Pancreas (tissue), 10 donors: ENCODE data around the gene FMNL1. TPM values are rescaled to one million over a fixed set of nuclear protein-coding genes. Genes with fewer than 3 reads are reported as not detected.

ENCODE experiments used
- ATAC-seq, 4 donors: fragments of 200-7000 bp; cut with Tn5 transposase; one replicate each; pipeline versions ENCODE4 v1.8.0 to v1.9.1; 2020; ENCODE audit warnings: mild to moderate bottlenecking in 4 of 4, moderate library complexity in 4 of 4
- DNase-seq, 6 donors: peaks; one replicate each; pipeline ENCODE4 v3.0.0-alpha.2; 2020
- FAIRE-seq: peaks from 2 replicates; lab custom pipeline; 2012; peaks lifted over from hg19 to GRCh38; lab: Jason Lieb, UNC
- H3K27ac ChIP-seq, 4 donors: fragments of 200-600 bp; sonication (generic); 1 replicate in 3 of 4; 2 replicates in 1 of 4; pipeline versions ENCODE4 v1.5.0 to v1.8.0; 2020
- H3K27me3 ChIP-seq, 4 donors: fragments of 200-600 bp; one replicate each; pipeline ENCODE4 v1.8.0; 2021
- H3K36me3 ChIP-seq, 3 donors: fragments of 200-600 bp; sonication (generic) in 1 of 3; one replicate each; pipeline versions ENCODE4 v1.5.0 to v1.8.0; 2020 to 2021
- H3K4me1 ChIP-seq, 3 donors: fragments of 200-600 bp; one replicate each; pipeline ENCODE4 v1.8.0; 2021
- H3K4me3 ChIP-seq, 4 donors: fragments of 200-600 bp; sonication (generic) in 2 of 4; one replicate each; pipeline versions ENCODE4 v1.5.0 to v1.8.0; 2020 to 2021
- H3K9me3 ChIP-seq, 4 donors: fragments of 200-600 bp; one replicate each; pipeline ENCODE4 v1.8.0; 2021
- WGBS, 2 donors: extraction: QIAGEN DNeasy Blood & Tissue Kit; methylation state at CpG; one replicate each; pipeline ENCODE4 v1.1.7; 2013; 5-methylcytosine and 5-hydroxymethylcytosine counted together
- intact Hi-C, 3 donors: fragments of 100-400 bp; cut with DNase I; formaldehyde crosslinking; loops; one replicate each; pipeline versions ENCODE4 v1.11.1 to v1.14.2; 2022
- polyA plus RNA-seq, 2 donors: library from polyadenylated mRNA; stranded (reverse); fragments of 200-250 nt; gene quantifications; one replicate each; pipeline ENCODE4 v1.2.3, GENCODE V29; 2013
- total RNA-seq, 6 donors: library from RNA; stranded (reverse); fragmentation: NEBNext Ultra II Directional in 4 of 6; extraction: Animal tissue kit (Norgen Biotek cat#: 25700) in 4 of 6; gene quantifications; one replicate each; pipeline versions ENCODE4 v1.2.1 to v1.2.4, GENCODE V29; 2021 to 2023
- TF ChIP-seq, protein P1 (sequence below), 4 donors: fragments of 200-600 bp; sonication (generic) in 3 of 4; IDR thresholded peaks; one replicate each; pipeline versions ENCODE4 v1.5.0 to v1.8.0; 2021; ENCODE audit warnings: antibody characterized with exemption in 4 of 4
- donor health status: healthy with polysubstance abuse.
- donor health status: DM: no; HTN: no; CAD: no; lungs with moderate emphysema.
- donor health status: DM: no; HTN: no; CAD: no.
- donor health status: control.
- donor health status: control.
- donor health status: Bipolar disorder and iron deficiency.
- donor health status: DM: yes; HTN: yes; CAD: no.
- donor health status: DM: no; HTN: no; CAD: no.
- donor health status: DM: no; HTN: no; CAD: no.
- donor health status: DM: yes; HTN: yes; CAD: no.

The FMNL1 gene
- total and polyA plus RNA-seq, 8 donors: 1.9 to 22.1 (median 5.4) TPM

DNA sequence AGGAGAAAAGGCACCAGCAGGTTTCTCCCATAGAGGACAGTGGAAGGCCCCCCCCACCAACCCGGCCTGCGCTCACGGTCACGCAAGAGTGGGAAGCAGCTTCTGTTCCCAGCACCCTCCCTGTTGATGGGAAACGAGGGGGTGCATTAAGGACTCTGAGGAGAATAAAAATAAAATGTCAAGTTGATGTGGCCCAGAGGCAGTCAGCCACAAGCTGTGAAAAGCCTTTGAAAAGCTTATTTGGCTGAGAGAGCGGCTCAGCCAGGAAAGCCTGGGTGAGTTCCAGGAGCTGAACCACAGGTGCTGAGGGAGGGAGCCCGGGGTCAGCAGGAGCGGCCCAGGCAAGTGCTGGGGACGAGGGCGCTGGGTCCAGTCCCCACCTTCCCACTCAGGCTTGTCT is 67.1 kb downstream of the FMNL1 start:
- peak in 3 of 4 donors; percentile 51 to 61 (median 56) for ATAC-seq
- no peak for FAIRE-seq
- H3K9me3 ChIP-seq: no peaks in the 10 kb centered on the region
- TF ChIP-seq, protein P1, sequence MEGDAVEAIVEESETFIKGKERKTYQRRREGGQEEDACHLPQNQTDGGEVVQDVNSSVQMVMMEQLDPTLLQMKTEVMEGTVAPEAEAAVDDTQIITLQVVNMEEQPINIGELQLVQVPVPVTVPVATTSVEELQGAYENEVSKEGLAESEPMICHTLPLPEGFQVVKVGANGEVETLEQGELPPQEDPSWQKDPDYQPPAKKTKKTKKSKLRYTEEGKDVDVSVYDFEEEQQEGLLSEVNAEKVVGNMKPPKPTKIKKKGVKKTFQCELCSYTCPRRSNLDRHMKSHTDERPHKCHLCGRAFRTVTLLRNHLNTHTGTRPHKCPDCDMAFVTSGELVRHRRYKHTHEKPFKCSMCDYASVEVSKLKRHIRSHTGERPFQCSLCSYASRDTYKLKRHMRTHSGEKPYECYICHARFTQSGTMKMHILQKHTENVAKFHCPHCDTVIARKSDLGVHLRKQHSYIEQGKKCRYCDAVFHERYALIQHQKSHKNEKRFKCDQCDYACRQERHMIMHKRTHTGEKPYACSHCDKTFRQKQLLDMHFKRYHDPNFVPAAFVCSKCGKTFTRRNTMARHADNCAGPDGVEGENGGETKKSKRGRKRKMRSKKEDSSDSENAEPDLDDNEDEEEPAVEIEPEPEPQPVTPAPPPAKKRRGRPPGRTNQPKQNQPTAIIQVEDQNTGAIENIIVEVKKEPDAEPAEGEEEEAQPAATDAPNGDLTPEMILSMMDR (IDR thresholded peaks at IDR 0.05): no peak
- H3K4me1 ChIP-seq: peaks cover 56 to 60% (median 59%) of the 10 kb centered on the region in 3 donors
- H3K27ac ChIP-seq: peak overlapping the region; percentile 2 to 52 (median 24)
- no peak overlapping the region for H3K4me3 ChIP-seq
- peaks cover 0 to 37% (median 11%) of the 10 kb centered on the region in 3 donors for H3K36me3 ChIP-seq
- WGBS, 2 donors: 17 to 27% methylated on average over 10 of the region's 10 CpGs
- intact Hi-C loops: no loop called here
- peak in 4 of 6 donors; percentile 47 to 75 (median 66) for DNase-seq
- H3K27me3 ChIP-seq: no peaks in the 10 kb centered on the region

DNA sequence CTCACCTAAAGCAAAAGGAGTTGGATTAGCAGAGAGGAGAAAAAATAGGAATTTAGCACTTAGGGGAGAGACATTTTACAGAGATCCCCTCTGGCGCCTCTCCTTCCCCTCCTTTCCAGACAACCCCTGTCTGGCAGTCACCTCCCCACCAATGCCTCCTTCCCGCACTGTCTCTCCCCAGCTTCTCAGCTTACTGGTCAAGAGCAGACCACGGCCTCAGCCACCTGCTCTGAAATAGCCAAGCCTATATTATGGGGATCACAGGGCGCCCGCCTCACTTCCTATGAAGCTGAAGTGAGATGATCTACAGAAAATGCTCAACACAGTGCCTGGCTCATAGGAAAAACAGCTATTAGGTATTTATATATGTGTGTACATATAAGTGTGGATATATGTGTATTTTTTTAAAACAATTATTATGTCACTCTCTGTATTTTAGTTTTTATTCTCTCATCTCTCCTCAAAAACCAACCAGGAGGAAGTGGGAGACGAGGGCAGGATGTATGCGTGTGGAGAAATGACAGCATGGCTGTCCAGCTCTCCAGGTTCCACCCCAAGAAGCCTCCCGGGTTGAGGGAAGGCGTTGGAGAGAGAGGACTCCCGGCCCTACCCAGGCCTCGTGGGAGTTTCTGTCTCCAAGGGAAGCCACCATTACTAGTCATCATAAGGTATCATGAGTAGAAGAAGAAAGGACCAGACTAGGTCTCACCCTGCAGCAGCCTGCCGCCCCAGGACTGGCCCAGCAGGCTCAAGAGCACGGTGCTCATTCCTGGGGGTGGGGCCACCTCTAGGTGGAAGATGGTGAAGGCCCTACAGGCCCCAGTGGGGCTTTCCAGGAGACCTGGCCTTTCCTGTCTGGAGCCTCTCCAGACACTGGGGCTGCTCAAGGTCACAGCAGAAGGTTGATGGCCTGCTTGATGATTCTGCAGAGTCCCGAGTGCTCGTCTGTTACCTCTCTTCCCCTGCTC is 67.9 kb downstream of the FMNL1 start:
- peaks cover 0 to 30% (median 7%) of the 10 kb centered on the region in 3 donors for H3K36me3 ChIP-seq
- no peak for FAIRE-seq

DNA sequence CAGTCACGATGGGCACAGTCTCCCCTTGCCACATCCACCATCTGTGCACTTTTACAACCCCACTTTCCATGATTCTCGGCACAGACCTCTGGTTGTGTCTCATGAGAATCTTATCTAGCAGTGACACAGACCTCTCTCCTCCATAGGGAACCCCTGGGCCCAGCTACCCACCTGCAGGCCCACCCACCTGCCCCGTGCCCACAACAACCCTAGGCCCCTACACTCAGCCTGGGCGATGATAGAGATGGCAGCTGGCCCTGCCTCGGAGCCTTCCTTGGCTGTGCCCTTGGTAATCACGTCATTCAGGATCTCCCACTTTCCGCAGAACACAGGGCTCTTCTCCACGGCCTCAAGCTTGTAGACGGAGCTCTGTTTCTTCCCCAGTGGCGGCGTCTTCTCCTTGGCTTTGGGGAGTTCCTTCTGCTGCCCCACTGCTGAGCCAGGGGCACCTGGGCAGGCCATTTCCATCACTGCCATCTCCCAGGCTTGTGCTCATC is 68.6 kb downstream of the FMNL1 start:
- no peak for ATAC-seq

More for the DNA sequence above, 67.9 kb downstream of the FMNL1 start:
- H3K27me3 ChIP-seq: no peaks in the 10 kb centered on the region
- ATAC-seq: peak in 2 of 4 donors; percentile 15 to 55
- H3K27ac ChIP-seq: peak overlapping the region; percentile 2 to 52 (median 26)
- no peaks in the 10 kb centered on the region for H3K9me3 ChIP-seq
- peaks cover 63 to 67% (median 67%) of the 10 kb centered on the region in 3 donors for H3K4me1 ChIP-seq
- TF ChIP-seq, protein P1 (IDR thresholded peaks at IDR 0.05): no peak
- DNase-seq: peak in 1 of 6 donors; percentile 73
- intact Hi-C loops: no loop called here
- 66 to 70% methylated on average over 15 of the region's 15 CpGs for WGBS, 2 donors
- no peak overlapping the region for H3K4me3 ChIP-seq

DNA sequence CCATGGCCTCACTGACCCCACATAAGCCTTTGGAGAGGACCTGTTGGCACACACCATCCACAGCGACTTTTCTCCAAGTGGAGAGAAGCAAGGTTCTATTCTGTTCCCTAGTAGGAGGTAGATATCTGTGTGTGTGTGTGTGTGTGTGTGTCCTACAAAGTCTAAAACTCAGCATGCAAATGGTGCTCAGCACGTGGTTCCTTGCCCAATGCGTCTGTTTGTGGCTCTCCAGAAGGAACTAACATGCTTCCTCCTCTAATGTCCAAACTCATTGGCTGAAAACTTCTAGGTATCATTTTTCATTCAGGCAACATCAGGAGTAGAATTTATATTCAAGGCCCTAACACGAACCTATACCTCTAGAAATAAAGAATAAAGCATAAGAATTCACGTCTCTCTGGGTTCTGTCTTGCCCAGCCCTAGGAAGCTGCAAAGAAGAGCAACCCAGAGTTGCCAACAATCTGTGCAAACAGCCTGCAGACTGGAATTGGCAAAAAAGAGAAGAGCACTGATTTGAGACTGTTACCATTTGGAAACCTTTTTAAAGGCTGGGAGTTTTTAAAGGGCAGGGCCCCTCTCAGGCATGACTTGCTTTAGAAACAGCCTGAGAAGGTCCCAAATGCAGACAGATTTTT is 69.6 kb downstream of the FMNL1 start:
- peak overlapping the region in 3 of 4 donors; percentile 7 to 75 (median 75) for H3K27ac ChIP-seq
- TF ChIP-seq, protein P1 (IDR thresholded peaks at IDR 0.05): no peak
- no peak for FAIRE-seq
- intact Hi-C loops: no loop called here
- peaks cover 76 to 84% (median 77%) of the 10 kb centered on the region in 3 donors for H3K4me1 ChIP-seq
- no peak for ATAC-seq
- 58 to 75% methylated on average over 5 of the region's 5 CpGs for WGBS, 2 donors
- no peak overlapping the region for H3K4me3 ChIP-seq
- DNase-seq: no peak
- peaks cover 0 to 23% (median 7%) of the 10 kb centered on the region in 3 donors for H3K36me3 ChIP-seq
- no peaks in the 10 kb centered on the region for H3K27me3 ChIP-seq
- H3K9me3 ChIP-seq: no peaks in the 10 kb centered on the region

More for the DNA sequence above, 68.6 kb downstream of the FMNL1 start:
- FAIRE-seq (no peak), DNase-seq (no peak)
- TF ChIP-seq, protein P1 (IDR thresholded peaks at IDR 0.05): no peak
- Histone ChIP-seq H3K27me3 (no peaks in the 10 kb centered on the region), H3K9me3 (no peaks in the 10 kb centered on the region), H3K27ac (peak overlapping the region in 3 of 4 donors; percentile 20 to 52 (median 33)), H3K4me1 (peaks cover 70 to 74% (median 74%) of the 10 kb centered on the region in 3 donors), H3K36me3 (peaks cover 0 to 23% (median 7%) of the 10 kb centered on the region in 3 donors), H3K4me3 (no peak overlapping the region)
- intact Hi-C loops: no loop called here
- 80 to 82% methylated on average over 11 of the region's 11 CpGs for WGBS, 2 donors
